ENCODE results near the gene STX1B. TPM values are rescaled to one million over a fixed set of nuclear protein-coding genes. Genes with fewer than 3 reads are reported as not detected.
A peak's percentile ranks its signal among the peaks of the same experiment; 100 is the strongest.

STX1B gene
- polyA plus RNA-seq, 2 donors: 0.29 to 1.6 TPM

- H3K9me3 ChIP-seq (ENCODE audit: control insufficient read depth in 2 of 2, insufficient read depth in 1 of 2, low read depth in 1 of 2, low read length in 1 of 2): no peaks in the 10 kb centered on the region
- H3K27me3 ChIP-seq (ENCODE audit: control insufficient read depth in 1 of 2, insufficient read depth in 2 of 2, low read length in 2 of 2): no peaks in the 10 kb centered on the region
- no peak overlapping the region for H3K27ac ChIP-seq (ENCODE audit: low read depth in 2 of 2, low read length in 1 of 2)
These were observed 20.3 kb downstream of the STX1B start for GRCh38 chr16:30990105-30990504.

GRCh38 chr16:30989469-30990047 is 20.9 kb downstream of the STX1B start:
- Histone ChIP-seq H3K27ac (ENCODE audit: low read depth in 2 of 2, low read length in 1 of 2) (no peak overlapping the region), H3K36me3 (ENCODE audit: control insufficient read depth in 2 of 2, insufficient read depth in 2 of 2, low read length in 1 of 2) (peaks cover 0 to 7% of the 10 kb centered on the region in 2 donors), H3K4me3 (ENCODE audit: low read depth in 1 of 2, low read length in 2 of 2) (no peak overlapping the region), H3K27me3 (ENCODE audit: control insufficient read depth in 1 of 2, insufficient read depth in 2 of 2, low read length in 2 of 2) (no peaks in the 10 kb centered on the region), H3K4me1 (ENCODE audit: control insufficient read depth in 2 of 2, insufficient read depth in 2 of 2, low read length in 1 of 2) (peaks cover 0 to 9% of the 10 kb centered on the region in 2 donors), H3K9me3 (ENCODE audit: control insufficient read depth in 2 of 2, insufficient read depth in 1 of 2, low read depth in 1 of 2, low read length in 1 of 2) (no peaks in the 10 kb centered on the region)
- 81 to 82% methylated on average over 23 of the region's 23 CpGs for WGBS, 2 donors

More at GRCh38 chr16:30990105-30990504, 20.3 kb downstream of the STX1B start:
- WGBS, 2 donors: 73 to 74% methylated on average over 12 of the region's 12 CpGs
- no peak overlapping the region for H3K4me3 ChIP-seq (ENCODE audit: low read depth in 1 of 2, low read length in 2 of 2)
- peaks cover 0 to 8% of the 10 kb centered on the region in 2 donors for H3K4me1 ChIP-seq (ENCODE audit: control insufficient read depth in 2 of 2, insufficient read depth in 2 of 2, low read length in 1 of 2)
- H3K36me3 ChIP-seq (ENCODE audit: control insufficient read depth in 2 of 2, insufficient read depth in 2 of 2, low read length in 1 of 2): peaks cover 0 to 7% of the 10 kb centered on the region in 2 donors

- H3K4me3 ChIP-seq (ENCODE audit: low read depth in 1 of 2, low read length in 2 of 2): no peak overlapping the region
- no peak overlapping the region for H3K27ac ChIP-seq (ENCODE audit: low read depth in 2 of 2, low read length in 1 of 2)
- no peaks in the 10 kb centered on the region for H3K9me3 ChIP-seq (ENCODE audit: control insufficient read depth in 2 of 2, insufficient read depth in 1 of 2, low read depth in 1 of 2, low read length in 1 of 2)
- peaks cover 0 to 10% of the 10 kb centered on the region in 2 donors for H3K4me1 ChIP-seq (ENCODE audit: control insufficient read depth in 2 of 2, insufficient read depth in 2 of 2, low read length in 1 of 2)
- 91 to 95% methylated on average over 30 of the region's 30 CpGs for WGBS, 2 donors
- H3K36me3 ChIP-seq (ENCODE audit: control insufficient read depth in 2 of 2, insufficient read depth in 2 of 2, low read length in 1 of 2): peaks cover 0 to 9% of the 10 kb centered on the region in 2 donors
- no peaks in the 10 kb centered on the region for H3K27me3 ChIP-seq (ENCODE audit: control insufficient read depth in 1 of 2, insufficient read depth in 2 of 2, low read length in 2 of 2)
These were observed 22.8 kb downstream of the STX1B start for GRCh38 chr16:30987581-30988190.

- Histone ChIP-seq H3K9me3 (ENCODE audit: control insufficient read depth in 2 of 2, insufficient read depth in 1 of 2, low read depth in 1 of 2, low read length in 1 of 2) (no peaks in the 10 kb centered on the region), H3K4me3 (ENCODE audit: low read depth in 1 of 2, low read length in 2 of 2) (no peak overlapping the region), H3K27ac (ENCODE audit: low read depth in 2 of 2, low read length in 1 of 2) (no peak overlapping the region), H3K4me1 (ENCODE audit: control insufficient read depth in 2 of 2, insufficient read depth in 2 of 2, low read length in 1 of 2) (peaks cover 0 to 12% of the 10 kb centered on the region in 2 donors), H3K27me3 (ENCODE audit: control insufficient read depth in 1 of 2, insufficient read depth in 2 of 2, low read length in 2 of 2) (no peaks in the 10 kb centered on the region), H3K36me3 (ENCODE audit: control insufficient read depth in 2 of 2, insufficient read depth in 2 of 2, low read length in 1 of 2) (peaks cover 0 to 9% of the 10 kb centered on the region in 2 donors)
- 87 to 91% methylated on average over 29 of the region's 29 CpGs for WGBS, 2 donors
These were observed 24.1 kb downstream of the STX1B start for GRCh38 chr16:30986129-30986991.

- Histone ChIP-seq H3K27ac (ENCODE audit: low read depth in 2 of 2, low read length in 1 of 2) (peak overlapping the region; percentile 65 to 67), H3K4me3 (ENCODE audit: low read depth in 1 of 2, low read length in 2 of 2) (peak overlapping the region; percentile 32 to 62)
These were observed 24.9 kb downstream of the STX1B start for GRCh38 chr16:30985401-30986128.

GRCh38 chr16:30984669-30985400 is 25.6 kb downstream of the STX1B start, which contains the start of gene HSD3B7:
HSD3B7 (plus strand) TSS chr16:30985207; CDS start chr16:30985659, 452 bp downstream.
- WGBS, 2 donors: 27 to 29% methylated on average over 22 to 24 of the region's 24 CpGs
- peak within 1 kb of the TSS; percentile 32 to 62 for H3K4me3 ChIP-seq (ENCODE audit: low read depth in 1 of 2, low read length in 2 of 2)
- peak within 1 kb of the TSS; percentile 65 to 67 for H3K27ac ChIP-seq (ENCODE audit: low read depth in 2 of 2, low read length in 1 of 2)
- no peaks in the 10 kb centered on the region for H3K9me3 ChIP-seq (ENCODE audit: control insufficient read depth in 2 of 2, insufficient read depth in 1 of 2, low read depth in 1 of 2, low read length in 1 of 2)
- peaks cover 0 to 12% of the 10 kb centered on the region in 2 donors for H3K4me1 ChIP-seq (ENCODE audit: control insufficient read depth in 2 of 2, insufficient read depth in 2 of 2, low read length in 1 of 2)
- no peaks in the 10 kb centered on the region for H3K27me3 ChIP-seq (ENCODE audit: control insufficient read depth in 1 of 2, insufficient read depth in 2 of 2, low read length in 2 of 2)
- H3K36me3 ChIP-seq (ENCODE audit: control insufficient read depth in 2 of 2, insufficient read depth in 2 of 2, low read length in 1 of 2): peaks cover 0 to 23% of the 10 kb centered on the region in 2 donors

More at GRCh38 chr16:30985401-30986128, 24.9 kb downstream of the STX1B start:
- H3K4me1 ChIP-seq (ENCODE audit: control insufficient read depth in 2 of 2, insufficient read depth in 2 of 2, low read length in 1 of 2): peaks cover 0 to 12% of the 10 kb centered on the region in 2 donors
- H3K27me3 ChIP-seq (ENCODE audit: control insufficient read depth in 1 of 2, insufficient read depth in 2 of 2, low read length in 2 of 2): no peaks in the 10 kb centered on the region
- peaks cover 0 to 16% of the 10 kb centered on the region in 2 donors for H3K36me3 ChIP-seq (ENCODE audit: control insufficient read depth in 2 of 2, insufficient read depth in 2 of 2, low read length in 1 of 2)
- 40% methylated on average over 20 of the region's 20 CpGs for WGBS, 2 donors
- no peaks in the 10 kb centered on the region for H3K9me3 ChIP-seq (ENCODE audit: control insufficient read depth in 2 of 2, insufficient read depth in 1 of 2, low read depth in 1 of 2, low read length in 1 of 2)

- WGBS, 2 donors: 78 to 80% methylated on average over 14 of the region's 14 CpGs
- Histone ChIP-seq H3K27me3 (ENCODE audit: control insufficient read depth in 1 of 2, insufficient read depth in 2 of 2, low read length in 2 of 2) (no peaks in the 10 kb centered on the region), H3K36me3 (ENCODE audit: control insufficient read depth in 2 of 2, insufficient read depth in 2 of 2, low read length in 1 of 2) (peaks cover 0 to 30% of the 10 kb centered on the region in 2 donors), H3K4me1 (ENCODE audit: control insufficient read depth in 2 of 2, insufficient read depth in 2 of 2, low read length in 1 of 2) (peaks cover 0 to 12% of the 10 kb centered on the region in 2 donors), H3K9me3 (ENCODE audit: control insufficient read depth in 2 of 2, insufficient read depth in 1 of 2, low read depth in 1 of 2, low read length in 1 of 2) (no peaks in the 10 kb centered on the region), H3K27ac (ENCODE audit: low read depth in 2 of 2, low read length in 1 of 2) (no peak overlapping the region), H3K4me3 (ENCODE audit: low read depth in 1 of 2, low read length in 2 of 2) (no peak overlapping the region)
These were observed 26.4 kb downstream of the STX1B start for GRCh38 chr16:30983898-30984610.

GRCh38 chr16:30983289-30983889 is 27.0 kb downstream of the STX1B start:
- H3K9me3 ChIP-seq (ENCODE audit: control insufficient read depth in 2 of 2, insufficient read depth in 1 of 2, low read depth in 1 of 2, low read length in 1 of 2): no peaks in the 10 kb centered on the region
- no peaks in the 10 kb centered on the region for H3K27me3 ChIP-seq (ENCODE audit: control insufficient read depth in 1 of 2, insufficient read depth in 2 of 2, low read length in 2 of 2)
- H3K36me3 ChIP-seq (ENCODE audit: control insufficient read depth in 2 of 2, insufficient read depth in 2 of 2, low read length in 1 of 2): peaks cover 0 to 31% of the 10 kb centered on the region in 2 donors
- 78 to 82% methylated on average over 25 of the region's 25 CpGs for WGBS, 2 donors
- no peak overlapping the region for H3K4me3 ChIP-seq (ENCODE audit: low read depth in 1 of 2, low read length in 2 of 2)
- peaks cover 0 to 12% of the 10 kb centered on the region in 2 donors for H3K4me1 ChIP-seq (ENCODE audit: control insufficient read depth in 2 of 2, insufficient read depth in 2 of 2, low read length in 1 of 2)
- H3K27ac ChIP-seq (ENCODE audit: low read depth in 2 of 2, low read length in 1 of 2): no peak overlapping the region

All from esophagus (tissue), 2 donors.